Pancreas (tissue), 10 donors: Measurements from ENCODE around the gene SRP14. TPM values are rescaled to one million over a fixed set of nuclear protein-coding genes. Genes with fewer than 3 reads are reported as not detected.
"Not testable (repeated sequence)": the region's sequence is repeated elsewhere in the genome, so short reads cannot be mapped to it uniquely, and the experiment has no call there.

Experiments used
- ATAC-seq, 4 donors: fragments of 200-7000 bp; cut with Tn5 transposase; one replicate each; pipeline versions ENCODE4 v1.8.0 to v1.9.1; 2020; ENCODE audit warnings: mild to moderate bottlenecking in 4 of 4, moderate library complexity in 4 of 4
- DNase-seq, 6 donors: peaks; one replicate each; pipeline ENCODE4 v3.0.0-alpha.2; 2020
- FAIRE-seq: peaks from 2 replicates; lab custom pipeline; 2012; peaks lifted over from hg19 to GRCh38; lab: Jason Lieb, UNC
- H3K27ac ChIP-seq, 4 donors: fragments of 200-600 bp; sonication (generic); 1 replicate in 3 of 4; 2 replicates in 1 of 4; pipeline versions ENCODE4 v1.5.0 to v1.8.0; 2020
- H3K27me3 ChIP-seq, 4 donors: fragments of 200-600 bp; one replicate each; pipeline ENCODE4 v1.8.0; 2021
- H3K36me3 ChIP-seq, 3 donors: fragments of 200-600 bp; sonication (generic) in 1 of 3; one replicate each; pipeline versions ENCODE4 v1.5.0 to v1.8.0; 2020 to 2021
- H3K4me1 ChIP-seq, 3 donors: fragments of 200-600 bp; one replicate each; pipeline ENCODE4 v1.8.0; 2021
- H3K4me3 ChIP-seq, 4 donors: fragments of 200-600 bp; sonication (generic) in 2 of 4; one replicate each; pipeline versions ENCODE4 v1.5.0 to v1.8.0; 2020 to 2021
- H3K9me3 ChIP-seq, 4 donors: fragments of 200-600 bp; one replicate each; pipeline ENCODE4 v1.8.0; 2021
- WGBS, 2 donors: extraction: QIAGEN DNeasy Blood & Tissue Kit; methylation state at CpG; one replicate each; pipeline ENCODE4 v1.1.7; 2013; 5-methylcytosine and 5-hydroxymethylcytosine counted together
- intact Hi-C, 3 donors: fragments of 100-400 bp; cut with DNase I; formaldehyde crosslinking; loops; one replicate each; pipeline versions ENCODE4 v1.11.1 to v1.14.2; 2022
- polyA plus RNA-seq, 2 donors: library from polyadenylated mRNA; stranded (reverse); fragments of 200-250 nt; gene quantifications; one replicate each; pipeline ENCODE4 v1.2.3, GENCODE V29; 2013
- total RNA-seq, 6 donors: library from RNA; stranded (reverse); fragmentation: NEBNext Ultra II Directional in 4 of 6; extraction: Animal tissue kit (Norgen Biotek cat#: 25700) in 4 of 6; gene quantifications; one replicate each; pipeline versions ENCODE4 v1.2.1 to v1.2.4, GENCODE V29; 2021 to 2023
- TF ChIP-seq, protein P1 (sequence below), 4 donors: fragments of 200-600 bp; sonication (generic) in 3 of 4; IDR thresholded peaks; one replicate each; pipeline versions ENCODE4 v1.5.0 to v1.8.0; 2021; ENCODE audit warnings: antibody characterized with exemption in 4 of 4
- donor health status: healthy with polysubstance abuse.
- donor health status: DM: no; HTN: no; CAD: no; lungs with moderate emphysema.
- donor health status: DM: no; HTN: no; CAD: no.
- donor health status: control.
- donor health status: control.
- donor health status: Bipolar disorder and iron deficiency.
- donor health status: DM: yes; HTN: yes; CAD: no.
- donor health status: DM: no; HTN: no; CAD: no.
- donor health status: DM: no; HTN: no; CAD: no.
- donor health status: DM: yes; HTN: yes; CAD: no.

Gene SRP14
- total and polyA plus RNA-seq, 8 donors, result 42.7 to 198 (median 63.1) TPM

DNA sequence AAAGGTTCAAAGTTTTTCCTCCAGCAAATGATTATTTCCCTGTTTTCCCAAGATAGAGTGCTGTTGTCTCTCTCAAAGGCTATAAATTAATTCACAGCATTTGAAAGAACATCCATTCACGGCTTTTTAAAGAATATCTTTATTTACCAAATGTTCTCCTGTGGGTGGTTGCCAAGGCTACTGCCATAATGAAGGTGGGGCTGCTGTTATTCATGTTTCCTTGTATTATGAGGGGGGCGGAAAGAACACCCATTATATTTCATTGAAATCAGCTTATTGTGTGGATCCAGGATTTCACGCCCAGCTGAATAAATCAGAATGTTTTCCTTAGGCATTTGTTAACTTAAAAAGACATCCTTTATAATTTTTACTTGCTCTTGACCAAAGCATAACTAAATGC lies 10.1 kb downstream of the SRP14 start:
- peaks cover 0 to 35% (median 23%) of the 10 kb centered on the region in 3 donors for H3K36me3 ChIP-seq
- no peaks in the 10 kb centered on the region for H3K27me3 ChIP-seq
- DNase-seq (no peak), FAIRE-seq (no peak), ATAC-seq (no peak)
- intact Hi-C loops, result no loop called here
- H3K4me3 ChIP-seq, result no peak overlapping the region
- WGBS, 2 donors, result 47 to 77% methylated on average over 3 of the region's 3 CpGs
- H3K4me1 ChIP-seq, result no peaks in the 10 kb centered on the region
- no peaks in the 10 kb centered on the region for H3K9me3 ChIP-seq
- TF ChIP-seq, protein P1, sequence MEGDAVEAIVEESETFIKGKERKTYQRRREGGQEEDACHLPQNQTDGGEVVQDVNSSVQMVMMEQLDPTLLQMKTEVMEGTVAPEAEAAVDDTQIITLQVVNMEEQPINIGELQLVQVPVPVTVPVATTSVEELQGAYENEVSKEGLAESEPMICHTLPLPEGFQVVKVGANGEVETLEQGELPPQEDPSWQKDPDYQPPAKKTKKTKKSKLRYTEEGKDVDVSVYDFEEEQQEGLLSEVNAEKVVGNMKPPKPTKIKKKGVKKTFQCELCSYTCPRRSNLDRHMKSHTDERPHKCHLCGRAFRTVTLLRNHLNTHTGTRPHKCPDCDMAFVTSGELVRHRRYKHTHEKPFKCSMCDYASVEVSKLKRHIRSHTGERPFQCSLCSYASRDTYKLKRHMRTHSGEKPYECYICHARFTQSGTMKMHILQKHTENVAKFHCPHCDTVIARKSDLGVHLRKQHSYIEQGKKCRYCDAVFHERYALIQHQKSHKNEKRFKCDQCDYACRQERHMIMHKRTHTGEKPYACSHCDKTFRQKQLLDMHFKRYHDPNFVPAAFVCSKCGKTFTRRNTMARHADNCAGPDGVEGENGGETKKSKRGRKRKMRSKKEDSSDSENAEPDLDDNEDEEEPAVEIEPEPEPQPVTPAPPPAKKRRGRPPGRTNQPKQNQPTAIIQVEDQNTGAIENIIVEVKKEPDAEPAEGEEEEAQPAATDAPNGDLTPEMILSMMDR (IDR thresholded peaks at IDR 0.05), result no peak
- H3K27ac ChIP-seq, result no peak overlapping the region

DNA sequence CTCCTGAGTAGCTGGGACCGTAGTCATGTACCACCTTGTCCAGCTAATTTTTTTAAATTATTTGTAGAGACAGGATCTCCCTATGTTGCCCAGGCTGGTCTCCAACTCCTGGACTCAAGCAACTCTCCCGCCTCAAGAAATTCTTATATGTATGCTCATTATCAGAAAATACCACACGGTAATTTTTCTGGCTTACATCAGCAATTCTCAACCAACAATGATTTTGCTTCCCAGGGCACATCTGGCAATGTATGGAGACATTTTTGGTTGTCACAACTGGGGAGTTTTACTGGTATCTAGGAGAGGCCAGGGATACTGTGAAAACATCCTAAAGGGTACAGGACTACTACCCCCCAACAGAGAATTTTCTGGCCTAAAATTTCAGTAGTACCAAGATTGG lies 10.8 kb downstream of the SRP14 start:
- ATAC-seq (no peak), FAIRE-seq (no peak), DNase-seq (no peak)
- H3K27ac ChIP-seq, result no peak overlapping the region
- peaks cover 0 to 30% (median 19%) of the 10 kb centered on the region in 3 donors for H3K36me3 ChIP-seq
- intact Hi-C loops, result no loop called here
- H3K27me3 ChIP-seq, result no peaks in the 10 kb centered on the region
- H3K4me3 ChIP-seq, result no peak overlapping the region
- 79 to 81% methylated on average over 3 of the region's 3 CpGs for WGBS, 2 donors
- no peaks in the 10 kb centered on the region for H3K9me3 ChIP-seq
- no peaks in the 10 kb centered on the region for H3K4me1 ChIP-seq
- TF ChIP-seq, protein P1 (IDR thresholded peaks at IDR 0.05), result no peak

DNA sequence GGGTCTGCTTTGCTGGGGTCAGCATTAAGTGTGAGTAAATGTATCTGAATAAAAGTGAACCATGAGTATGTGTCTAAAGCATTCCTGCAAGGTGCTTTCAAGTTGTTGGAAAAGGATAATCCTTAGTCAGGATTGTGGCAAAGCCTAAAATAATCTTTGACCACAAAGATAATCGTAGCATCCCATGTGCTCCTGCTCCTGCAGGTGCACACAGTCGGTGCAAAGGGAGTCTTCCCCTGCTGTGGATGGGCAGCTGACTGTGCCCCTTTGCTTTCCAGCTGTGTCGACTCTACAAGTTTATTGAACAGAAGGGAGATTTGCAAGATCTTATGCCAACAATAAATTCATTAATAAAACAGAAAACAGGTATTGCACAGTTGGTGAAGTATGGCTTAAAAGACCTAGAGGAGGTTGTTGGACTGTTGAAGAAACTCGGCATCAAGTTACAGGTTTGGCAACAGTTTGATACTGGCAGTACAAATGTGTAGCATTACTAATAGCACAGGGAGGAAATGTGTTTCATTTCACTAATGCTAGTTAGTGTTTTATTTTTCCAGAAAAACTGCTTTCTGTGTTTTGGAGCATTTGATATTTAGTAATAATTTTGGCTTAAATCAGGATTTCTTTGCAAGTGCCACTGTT lies 22.6 kb downstream of the SRP14 start:
- ATAC-seq, result no peak
- 82 to 89% methylated on average over 4 of the region's 4 CpGs for WGBS, 2 donors
- no peak for DNase-seq
- no peaks in the 10 kb centered on the region for H3K27me3 ChIP-seq
- no peak overlapping the region for H3K4me3 ChIP-seq
- no peaks in the 10 kb centered on the region for H3K4me1 ChIP-seq
- intact Hi-C loops, result no loop called here
- TF ChIP-seq, protein P1 (IDR thresholded peaks at IDR 0.05), result no peak
- no peak for FAIRE-seq
- H3K9me3 ChIP-seq, result no peaks in the 10 kb centered on the region
- peaks cover 3 to 38% (median 4%) of the 10 kb centered on the region in 3 donors for H3K36me3 ChIP-seq
- H3K27ac ChIP-seq, result no peak overlapping the region

DNA sequence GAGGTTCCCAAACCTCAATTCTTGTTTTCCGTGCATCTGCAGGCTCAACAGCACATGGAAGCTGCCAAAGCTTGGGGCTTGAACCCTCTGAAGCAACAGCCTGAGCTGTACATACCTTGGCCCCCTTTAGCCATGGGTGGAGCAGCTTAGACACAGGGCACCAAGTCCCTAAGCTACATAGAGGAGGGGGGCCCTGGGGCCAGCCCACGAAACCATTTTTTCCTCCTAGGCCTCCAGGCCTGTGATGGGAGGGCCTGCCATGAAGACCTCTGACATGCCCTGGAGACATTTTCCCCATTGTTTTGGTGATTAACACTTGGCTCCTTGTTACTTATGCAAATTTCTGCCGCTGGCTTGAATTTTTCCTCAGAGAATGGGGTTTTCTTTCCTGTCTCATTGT lies 24.6 kb downstream of the SRP14 start:
- peaks cover 0 to 27% (median 0%) of the 10 kb centered on the region in 3 donors for H3K36me3 ChIP-seq
- WGBS, 2 donors, result 99 to 100% methylated on average over 3 of the region's 3 CpGs

DNA sequence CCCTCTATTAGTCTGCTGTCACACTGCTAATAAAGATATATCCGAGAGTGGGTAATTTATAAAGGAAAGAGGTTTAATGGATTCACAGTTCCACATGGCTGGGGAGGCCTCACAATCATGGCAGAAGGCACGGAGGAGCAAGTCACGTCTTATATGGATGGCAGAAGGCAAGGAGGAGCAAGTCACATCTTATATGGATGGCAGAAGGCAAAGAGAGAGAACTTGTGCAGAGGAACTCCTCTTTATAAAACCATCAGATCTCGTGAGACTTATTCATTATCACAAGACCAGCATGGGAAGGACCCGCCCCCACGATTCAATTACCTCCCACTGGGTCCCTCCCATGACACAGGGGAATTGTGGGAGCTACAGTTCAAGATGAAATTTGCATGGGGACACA lies 25.6 kb downstream of the SRP14 start:
- H3K27ac ChIP-seq, H3K9me3 ChIP-seq, FAIRE-seq, H3K27me3 ChIP-seq, H3K4me3 ChIP-seq, DNase-seq, ATAC-seq, H3K4me1 ChIP-seq, intact Hi-C loops: not testable (repeated sequence)
- H3K36me3 ChIP-seq, result peaks cover 0 to 31% (median 0%) of the 10 kb centered on the region in 3 donors
- 97 to 98% methylated on average over 6 of the region's 6 CpGs for WGBS, 2 donors

More for the DNA sequence above, 24.6 kb downstream of the SRP14 start:
- DNase-seq, result no peak
- H3K27me3 ChIP-seq, result no peaks in the 10 kb centered on the region
- no peak for FAIRE-seq
- no peak overlapping the region for H3K4me3 ChIP-seq
- intact Hi-C loops, result no loop called here
- TF ChIP-seq, protein P1 (IDR thresholded peaks at IDR 0.05), result no peak
- H3K27ac ChIP-seq, result no peak overlapping the region
- no peak for ATAC-seq
- no peaks in the 10 kb centered on the region for H3K9me3 ChIP-seq
- no peaks in the 10 kb centered on the region for H3K4me1 ChIP-seq
